Parathyroid adenoma (tissue), 2 donors: ENCODE results near the gene ATF6.

Experiments
- H2AFZ ChIP-seq: fragments of 300-600 bp; sonication (generic); one replicate; pipeline ENCODE4 v1.7.0; 2017; ENCODE audit warnings: antibody characterized with exemption, mild to moderate bottlenecking
- H3K27ac ChIP-seq: fragments of 300-600 bp; sonication (generic); one replicate; pipeline ENCODE4 v1.7.0; 2017
- H3K27me3 ChIP-seq: fragments of 300-600 bp; sonication (generic); one replicate; pipeline ENCODE4 v1.7.0; 2017; ENCODE audit warnings: low read length; ENCODE audit not compliant: control insufficient read depth, insufficient read depth
- H3K36me3 ChIP-seq: fragments of 300-600 bp; sonication (generic); one replicate; pipeline ENCODE4 v1.7.0; 2017; ENCODE audit warnings: low read length; ENCODE audit not compliant: control insufficient read depth, insufficient read depth
- H3K4me1 ChIP-seq: fragments of 300-600 bp; sonication (generic); one replicate; pipeline ENCODE4 v1.7.0; 2017; ENCODE audit warnings: control low read depth
- H3K4me2 ChIP-seq: fragments of 300-600 bp; sonication (generic); one replicate; pipeline ENCODE4 v1.7.0; 2017; ENCODE audit warnings: low read length
- H3K4me3 ChIP-seq: fragments of 300-600 bp; sonication (generic); one replicate; pipeline ENCODE4 v1.7.0; 2017; ENCODE audit warnings: low read depth, low read length
- H3K79me2 ChIP-seq: fragments of 300-600 bp; sonication (generic); one replicate; pipeline ENCODE4 v1.7.0; 2017; ENCODE audit warnings: control low read depth
- H3K9ac ChIP-seq: fragments of 300-600 bp; sonication (generic); one replicate; pipeline ENCODE4 v1.7.0; 2017; ENCODE audit warnings: mild to moderate bottlenecking
- H3K9me3 ChIP-seq: fragments of 300-600 bp; sonication (generic); one replicate; pipeline ENCODE4 v1.7.0; 2017; ENCODE audit warnings: low read length; ENCODE audit not compliant: control insufficient read depth
- CTCF ChIP-seq: fragments of 300-600 bp; sonication (generic); IDR thresholded peaks from one replicate; pipeline ENCODE4 v1.7.0; 2017; ENCODE audit warnings: antibody characterized with exemption, mild to moderate bottlenecking
- donor health status: primary hyperparathyroidism.

ATF6 gene

GRCh38 chr1:162008799-162009198 lies 242.7 kb downstream of the ATF6 start:
- H3K79me2 ChIP-seq, result no peaks in the 10 kb centered on the region
- no peaks in the 10 kb centered on the region for H3K27me3 ChIP-seq
- no peaks in the 10 kb centered on the region for H3K9me3 ChIP-seq
- no peaks in the 10 kb centered on the region for H3K4me1 ChIP-seq
- no peak overlapping the region for H3K9ac ChIP-seq
- H3K4me2 ChIP-seq, result no peak overlapping the region
- no peak for TF ChIP-seq CTCF
- H3K4me3 ChIP-seq, result no peak overlapping the region
- H3K36me3 ChIP-seq, result no peaks in the 10 kb centered on the region
- H2AFZ ChIP-seq, result no peak overlapping the region
- no peak overlapping the region for H3K27ac ChIP-seq

- TF ChIP-seq CTCF, result no peak
- Histone ChIP-seq H3K9ac (no peak overlapping the region), H3K27ac (no peak overlapping the region)
These were observed 243.5 kb downstream of the ATF6 start for GRCh38 chr1:162009501-162010174.

GRCh38 chr1:162010175-162010506 lies 244.0 kb downstream of the ATF6 start:
- Histone ChIP-seq H3K36me3 (no peaks in the 10 kb centered on the region), H3K4me2 (no peak overlapping the region), H3K4me1 (no peaks in the 10 kb centered on the region), H3K27me3 (no peaks in the 10 kb centered on the region), H3K4me3 (no peak overlapping the region), H3K9me3 (no peaks in the 10 kb centered on the region), H2AFZ (no peak overlapping the region), H3K27ac (no peak overlapping the region), H3K9ac (no peak overlapping the region), H3K79me2 (no peaks in the 10 kb centered on the region)
- no peak for TF ChIP-seq CTCF

More at GRCh38 chr1:162009501-162010174, 243.5 kb downstream of the ATF6 start:
- H3K9me3 ChIP-seq, result no peaks in the 10 kb centered on the region
- no peaks in the 10 kb centered on the region for H3K4me1 ChIP-seq
- H3K27me3 ChIP-seq, result no peaks in the 10 kb centered on the region
- no peak overlapping the region for H3K4me2 ChIP-seq
- H3K79me2 ChIP-seq, result no peaks in the 10 kb centered on the region
- no peaks in the 10 kb centered on the region for H3K36me3 ChIP-seq
- no peak overlapping the region for H3K4me3 ChIP-seq
- H2AFZ ChIP-seq, result no peak overlapping the region

- H3K9me3 ChIP-seq, result no peaks in the 10 kb centered on the region
- no peak overlapping the region for H3K27ac ChIP-seq
- no peak overlapping the region for H3K9ac ChIP-seq
- H3K27me3 ChIP-seq, result no peaks in the 10 kb centered on the region
- H2AFZ ChIP-seq, result no peak overlapping the region
- no peaks in the 10 kb centered on the region for H3K4me1 ChIP-seq
- no peak overlapping the region for H3K4me3 ChIP-seq
- no peak for TF ChIP-seq CTCF
- no peak overlapping the region for H3K4me2 ChIP-seq
- H3K36me3 ChIP-seq, result no peaks in the 10 kb centered on the region
- no peaks in the 10 kb centered on the region for H3K79me2 ChIP-seq
These were observed 245.4 kb downstream of the ATF6 start for GRCh38 chr1:162011337-162012012.

GRCh38 chr1:162013289-162013688 lies 247.2 kb downstream of the ATF6 start:
- no peaks in the 10 kb centered on the region for H3K79me2 ChIP-seq
- H3K9me3 ChIP-seq, result no peaks in the 10 kb centered on the region
- H3K4me1 ChIP-seq, result no peaks in the 10 kb centered on the region
- H3K4me2 ChIP-seq, result no peak overlapping the region
- no peak overlapping the region for H3K27ac ChIP-seq
- no peak overlapping the region for H2AFZ ChIP-seq
- H3K36me3 ChIP-seq, result no peaks in the 10 kb centered on the region
- TF ChIP-seq CTCF, result no peak
- no peaks in the 10 kb centered on the region for H3K27me3 ChIP-seq
- H3K9ac ChIP-seq, result no peak overlapping the region
- no peak overlapping the region for H3K4me3 ChIP-seq
